ENCODE results near the gene IREB2.

GRCh38 chr15:78444255-78444654 lies 6.2 kb downstream of the IREB2 start:
- TF ChIP-seq CTCF (conservative IDR thresholded peaks at IDR 0.05), result no peak
- no peak for TF ChIP-seq ZFX (IDR thresholded peaks at IDR 0.05)

Measured in C4-2B (cell line).